GM19043 (cell line): ENCODE data around the gene PGA5.
"Not testable (repeated sequence)": the region's sequence is repeated elsewhere in the genome, so short reads cannot be mapped to it uniquely, and the experiment has no call there.

ENCODE experiments used
- ATAC-seq: cut with Tn5 transposase; IDR thresholded peaks from one replicate; pipeline ENCODE4 v1.9.1; 2021; ENCODE audit warnings: low read depth; ENCODE audit not compliant: unreplicated experiment

Gene PGA5

DNA sequence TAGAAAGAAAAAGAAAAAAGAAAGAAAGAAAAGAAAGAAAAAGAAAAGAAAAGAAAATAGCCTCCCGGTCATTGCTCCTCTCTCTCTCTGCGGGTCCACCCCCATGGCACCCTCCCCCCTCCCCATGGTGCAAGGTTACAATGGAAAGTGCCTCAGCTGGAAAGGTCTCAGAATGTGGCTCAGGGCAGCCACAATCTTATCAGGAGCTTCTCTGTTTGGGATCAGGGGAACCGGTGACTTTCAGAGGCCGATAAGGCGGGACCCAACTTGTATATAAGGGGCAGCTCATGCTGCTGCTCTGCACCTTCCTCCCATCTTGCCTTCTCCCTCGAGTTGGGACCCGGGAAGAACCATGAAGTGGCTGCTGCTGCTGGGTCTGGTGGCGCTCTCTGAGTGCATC is at the start of gene PGA5:
PGA5 (plus strand) TSS at position 301 of the 400 bp plus-strand sequence; CDS start at position 353, 52 bp downstream.
- ATAC-seq = not testable (repeated sequence)

GRCh38 chr11:61193596-61193995 is 47.4 kb upstream of the PGA5 start:
- ATAC-seq = no peak

DNA sequence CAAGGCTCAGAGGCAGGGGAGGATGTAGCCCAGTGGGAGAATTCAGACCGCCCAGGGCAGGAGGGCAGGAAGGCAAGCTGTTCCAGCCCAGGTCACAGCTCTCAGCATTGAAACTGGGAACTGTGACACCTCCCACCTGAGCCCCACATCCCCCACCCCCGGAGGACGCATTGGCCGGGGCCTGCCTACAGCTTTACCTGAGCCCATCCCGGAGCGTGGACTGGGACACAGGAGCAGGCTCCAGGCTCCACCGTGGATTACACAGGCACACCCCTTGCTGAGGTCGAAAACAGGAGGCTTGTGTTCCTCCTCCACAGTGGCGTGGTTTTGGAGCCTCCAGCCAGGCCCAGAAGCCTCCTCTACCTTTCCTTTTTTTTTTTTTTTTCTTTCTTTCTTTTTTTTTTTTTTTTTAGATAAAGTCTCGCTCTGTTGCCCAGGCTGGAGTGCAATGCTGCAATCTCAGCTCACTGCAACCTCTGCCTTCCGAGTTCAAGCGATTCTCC is 46.8 kb upstream of the PGA5 start:
- ATAC-seq = no peak

DNA sequence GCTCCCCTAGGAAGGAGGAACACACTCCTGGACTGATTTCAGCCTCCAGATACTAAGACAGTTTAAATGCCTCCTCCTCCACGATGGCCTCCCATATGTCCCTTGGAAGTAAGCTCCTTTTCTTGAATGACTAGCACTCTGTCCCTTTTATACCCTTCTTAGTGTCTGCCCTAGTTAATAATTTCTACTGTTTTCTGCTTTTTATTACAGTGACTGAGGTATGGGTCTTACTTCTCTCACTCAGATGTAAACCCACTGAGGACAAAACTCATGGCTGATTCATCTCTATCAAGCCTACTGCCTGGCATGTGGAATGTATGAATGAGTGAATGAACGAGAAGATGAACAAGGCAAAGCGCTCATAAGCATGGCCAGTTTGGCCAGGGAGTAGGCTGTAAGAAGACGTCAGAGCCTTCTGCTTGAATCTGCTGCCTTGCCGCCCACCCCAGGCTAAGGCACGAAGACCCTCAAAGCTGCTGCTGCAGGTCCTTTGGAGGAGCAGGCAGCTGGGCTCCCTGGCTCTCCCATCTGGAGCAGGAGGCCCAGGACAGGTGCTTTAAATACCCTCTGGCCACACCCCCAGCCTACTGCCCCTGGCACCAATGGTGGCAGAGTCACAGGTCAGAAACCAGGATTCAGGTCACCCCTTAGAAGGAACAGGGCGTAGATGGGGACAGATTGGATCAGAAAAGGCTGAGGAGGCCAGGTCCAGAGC is 45.8 kb upstream of the PGA5 start:
- no peak for ATAC-seq

DNA sequence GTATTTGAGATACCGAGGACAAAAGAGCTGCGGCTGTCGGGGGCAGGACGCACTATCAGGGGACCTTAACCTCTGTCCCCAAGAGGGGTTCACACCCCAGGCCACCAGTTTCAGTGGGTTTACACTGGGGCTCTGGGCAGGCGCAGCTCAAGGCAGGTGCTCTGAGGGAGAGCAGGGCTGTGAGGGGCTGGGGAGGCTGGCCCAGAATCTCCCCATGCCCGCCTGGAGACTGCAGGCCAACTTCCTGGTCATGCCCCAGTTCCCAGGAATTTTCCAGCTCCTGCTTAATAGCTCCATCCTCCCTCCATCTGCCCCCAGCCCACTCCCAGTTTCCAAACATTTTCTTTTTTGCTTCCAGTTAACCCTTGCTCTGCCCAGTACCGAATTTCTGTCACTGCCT is 45.3 kb upstream of the PGA5 start:
- ATAC-seq = no peak

DNA sequence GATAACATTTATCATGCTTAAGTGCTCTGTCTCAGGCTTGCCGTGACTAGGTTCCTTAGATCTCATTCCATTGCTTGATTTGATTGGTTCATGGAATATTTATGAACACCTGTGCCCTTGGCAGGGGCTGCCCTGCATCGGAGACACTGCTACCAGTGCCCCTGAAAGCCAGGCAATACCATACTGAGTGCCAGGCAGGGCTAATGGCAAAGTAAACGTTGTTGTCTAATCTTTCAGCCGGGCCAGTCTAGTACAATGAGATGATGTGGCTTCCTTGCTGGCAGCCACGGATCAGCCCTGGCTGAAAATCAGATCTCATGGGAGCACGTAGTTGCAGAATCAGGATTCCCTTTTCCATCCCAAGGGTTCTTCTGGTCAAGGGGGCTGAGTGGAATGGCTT is 42.6 kb upstream of the PGA5 start:
- no peak for ATAC-seq

DNA sequence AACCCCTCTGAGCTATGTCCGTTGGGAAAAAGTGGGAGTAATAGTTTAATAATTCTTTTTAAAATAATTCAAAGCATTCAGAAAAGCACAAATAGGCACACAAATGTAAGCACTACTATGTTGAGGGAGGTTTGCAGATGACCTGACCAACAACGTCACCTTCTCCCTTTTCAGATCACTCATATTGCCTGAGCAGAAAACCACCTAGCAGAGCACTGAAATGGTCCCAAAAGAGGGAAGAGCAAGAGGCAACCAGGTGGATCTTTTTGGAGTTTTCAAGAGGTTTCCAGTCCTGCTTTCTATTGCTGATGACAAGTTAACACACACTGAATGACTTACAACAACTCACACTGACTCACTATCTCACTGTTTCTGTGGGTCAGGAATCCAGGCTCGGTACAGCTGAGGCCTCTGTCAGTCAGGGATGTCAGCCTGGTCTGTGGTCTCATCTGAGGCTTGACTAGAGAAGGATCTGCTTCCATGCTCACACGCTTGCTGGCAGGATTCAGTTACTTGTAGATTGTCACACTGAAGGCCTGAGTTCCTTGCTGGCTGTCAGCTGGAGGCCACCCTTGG is 41.9 kb upstream of the PGA5 start:
- no peak for ATAC-seq

- no peak for ATAC-seq
These were observed 39.5 kb upstream of the PGA5 start for GRCh38 chr11:61201476-61201875.

GRCh38 chr11:61202950-61203746 is 37.8 kb upstream of the PGA5 start, which contains the start of gene PGA3:
Gene PGA3, plus strand, starts transcription at chr11:61203515. Its CDS starts 50 bp downstream, at chr11:61203565.
- ATAC-seq = not testable (repeated sequence)

DNA sequence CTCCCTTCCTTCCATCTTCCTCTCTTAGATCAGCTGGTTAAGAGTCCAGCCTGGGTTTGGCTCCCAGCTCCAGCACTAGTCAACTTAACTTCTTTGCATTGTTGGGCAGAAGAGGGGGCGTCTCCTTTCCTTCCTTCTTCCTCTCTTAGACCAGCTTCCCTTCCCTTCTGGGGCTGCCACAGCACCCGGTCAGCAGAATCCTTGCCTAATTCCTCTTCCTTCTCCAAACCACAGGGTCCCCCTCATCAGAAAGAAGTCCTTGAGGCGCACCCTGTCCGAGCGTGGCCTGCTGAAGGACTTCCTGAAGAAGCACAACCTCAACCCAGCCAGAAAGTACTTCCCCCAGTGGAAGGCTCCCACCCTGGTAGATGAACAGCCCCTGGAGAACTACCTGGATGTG is 37.1 kb upstream of the PGA5 start:
- not testable (repeated sequence) for ATAC-seq

GRCh38 chr11:61204502-61205059 is 36.4 kb upstream of the PGA5 start:
- not testable (repeated sequence) for ATAC-seq

GRCh38 chr11:61207636-61208310 is 33.2 kb upstream of the PGA5 start:
- ATAC-seq = not testable (repeated sequence)

DNA sequence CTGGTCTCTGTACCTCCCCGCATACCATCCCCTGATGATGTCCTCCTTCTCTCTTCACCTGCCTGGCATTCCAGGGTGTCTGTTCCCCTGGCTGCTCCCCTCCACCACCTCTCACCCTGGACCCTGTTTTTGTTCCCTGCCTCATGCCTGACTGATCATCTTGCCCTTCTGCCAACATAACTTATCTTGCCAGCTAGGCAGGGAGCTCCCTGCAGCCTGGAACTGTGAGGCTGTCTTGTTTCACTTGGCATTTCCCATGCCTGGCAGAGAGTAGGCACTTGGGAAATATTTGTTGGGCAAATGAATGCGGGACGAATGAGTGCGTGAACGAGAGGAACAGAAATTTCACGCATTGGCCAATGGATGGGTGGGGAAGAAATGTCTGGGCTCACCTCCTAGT is 30.3 kb upstream of the PGA5 start:
- ATAC-seq = not testable (repeated sequence)

DNA sequence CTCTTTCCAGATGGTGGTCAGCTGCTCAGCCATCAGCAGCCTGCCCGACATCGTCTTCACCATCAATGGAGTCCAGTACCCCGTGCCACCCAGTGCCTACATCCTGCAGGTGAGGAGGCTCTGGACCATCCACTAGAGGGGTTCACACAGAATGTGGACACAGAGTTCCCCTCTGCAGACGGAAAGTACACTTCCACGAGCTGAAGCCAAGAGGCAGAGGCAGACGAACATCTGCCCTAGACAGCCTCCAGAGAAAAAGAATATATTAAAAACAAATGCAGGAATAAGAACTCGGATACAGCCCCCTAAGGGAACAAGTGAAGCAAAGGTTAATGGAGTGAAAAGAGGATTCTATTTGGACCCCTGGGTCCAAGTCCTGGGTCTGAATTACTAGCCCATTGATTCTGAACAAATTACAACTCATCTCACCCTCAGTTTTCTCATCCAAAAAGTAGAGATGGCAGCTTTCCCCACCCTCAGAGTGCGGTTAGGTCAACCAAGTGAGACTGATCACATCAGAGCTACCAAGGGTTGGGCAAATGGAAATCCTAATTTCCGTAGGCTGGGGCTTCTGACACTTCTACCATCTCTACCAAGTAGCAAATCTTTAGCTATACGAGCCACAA is 29.5 kb upstream of the PGA5 start:
- not testable (repeated sequence) for ATAC-seq

DNA sequence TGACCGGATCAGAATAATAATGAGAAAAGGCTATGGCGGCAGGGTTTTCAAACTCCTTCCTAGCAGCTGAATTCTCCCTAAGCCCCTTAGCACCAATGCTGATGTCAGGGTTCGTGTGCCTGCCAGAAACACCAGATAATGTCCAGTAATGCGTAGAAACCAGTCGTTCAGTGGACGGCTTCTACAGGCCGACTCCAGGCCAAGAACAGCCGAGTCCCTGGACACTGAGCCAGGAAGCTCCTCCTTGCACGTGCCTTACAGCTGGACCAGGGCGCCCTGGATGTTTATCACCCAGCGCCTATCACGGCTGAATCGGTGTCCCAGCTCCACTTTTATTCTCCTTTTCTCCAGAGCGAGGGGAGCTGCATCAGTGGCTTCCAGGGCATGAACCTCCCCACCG is 28.8 kb upstream of the PGA5 start:
- ATAC-seq = not testable (repeated sequence)

- ATAC-seq = not testable (repeated sequence)
These were observed 27.2 kb upstream of the PGA5 start for GRCh38 chr11:61213711-61214324.

DNA sequence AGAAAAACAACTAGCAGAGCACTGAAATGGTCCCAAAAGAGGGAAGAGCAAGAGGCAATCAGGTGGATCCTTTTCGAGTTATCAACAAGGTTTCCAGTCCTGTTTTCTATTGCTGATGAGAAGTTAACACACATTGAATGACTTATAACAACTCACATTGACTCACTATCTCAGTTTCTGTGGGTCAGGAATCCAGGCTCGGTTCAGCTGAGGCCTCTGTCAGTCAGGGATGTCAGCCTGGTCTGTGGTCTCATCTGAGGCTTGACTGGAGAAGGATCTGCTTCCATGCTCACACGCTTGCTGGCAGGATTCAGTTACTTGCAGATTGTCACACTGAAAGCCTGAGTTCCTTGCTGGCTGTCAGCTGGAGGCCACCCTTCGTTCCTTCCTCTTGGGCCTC is 22.7 kb upstream of the PGA5 start:
- not testable (repeated sequence) for ATAC-seq

DNA sequence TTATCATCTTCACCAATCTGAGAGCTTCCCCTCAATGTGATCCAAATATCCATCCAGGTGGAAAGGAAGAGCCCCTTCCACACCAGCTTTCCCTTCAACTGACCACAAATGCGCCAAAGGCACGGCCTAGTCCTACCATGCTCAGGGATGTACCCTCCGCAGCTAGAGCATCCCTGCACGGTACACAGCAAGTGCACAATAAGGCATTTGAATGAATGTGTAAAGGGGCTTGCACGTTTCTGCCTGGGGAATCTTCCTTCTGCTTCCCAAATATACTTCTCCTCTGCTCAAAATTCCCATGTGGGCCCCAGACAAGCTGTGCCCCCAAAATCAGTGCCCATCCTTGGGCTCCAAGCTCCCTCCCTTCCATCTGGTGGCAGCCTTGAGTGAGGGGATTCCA is 22.0 kb upstream of the PGA5 start:
- ATAC-seq = not testable (repeated sequence)

DNA sequence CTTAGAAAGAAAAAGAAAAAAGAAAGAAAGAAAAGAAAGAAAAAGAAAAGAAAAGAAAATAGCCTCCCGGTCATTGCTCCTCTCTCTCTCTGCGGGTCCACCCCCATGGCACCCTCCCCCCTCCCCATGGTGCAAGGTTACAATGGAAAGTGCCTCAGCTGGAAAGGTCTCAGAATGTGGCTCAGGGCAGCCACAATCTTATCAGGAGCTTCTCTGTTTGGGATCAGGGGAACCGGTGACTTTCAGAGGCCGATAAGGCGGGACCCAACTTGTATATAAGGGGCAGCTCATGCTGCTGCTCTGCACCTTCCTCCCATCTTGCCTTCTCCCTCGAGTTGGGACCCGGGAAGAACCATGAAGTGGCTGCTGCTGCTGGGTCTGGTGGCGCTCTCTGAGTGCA is 18.9 kb upstream of the PGA5 start, which contains the start of gene PGA4:
PGA4 (plus strand) TSS at position 301 of the 400 bp plus-strand sequence; CDS start at position 355, 54 bp downstream.
- not testable (repeated sequence) for ATAC-seq
